ENCODE data around the gene SEMA4B. TPM values are rescaled to one million over a fixed set of nuclear protein-coding genes. Genes with fewer than 3 reads are reported as not detected.
A peak's percentile ranks its signal among the peaks of the same experiment; 100 is the strongest.

SEMA4B gene
- total and polyA plus RNA-seq, 10 donors, result 16.4 to 90.0 (median 74.0) TPM

GRCh38 chr15:90214553-90215196 is 13.5 kb downstream of the SEMA4B start:
- peaks cover 0 to 69% (median 11%) of the 10 kb centered on the region in 6 donors for H3K36me3 ChIP-seq

GRCh38 chr15:90217671-90218394 is 16.7 kb downstream of the SEMA4B start:
- H3K27me3 ChIP-seq (replicated peaks in 1 of 7), result no peaks in the 10 kb centered on the region
- peaks cover 15 to 89% (median 61%) of the 10 kb centered on the region in 6 donors for H3K4me1 ChIP-seq
- intact Hi-C loops (cut with DNase I; ENCODE audit: low total_unique reads), result no loop called here
- no peak for DNase-seq
- H3K27ac ChIP-seq, result peak overlapping the region in 4 of 8 donors; percentile 15 to 74 (median 40)
- peak in 1 of 3 donors; percentile 12 for TF ChIP-seq POLR2AphosphoS5 (IDR thresholded peaks at IDR 0.05)
- no peak for TF ChIP-seq POLR2A (IDR thresholded peaks at IDR 0.05)
- no peak for TF ChIP-seq CTCF (IDR thresholded peaks at IDR 0.05 in 8 of 11, conservative IDR thresholded peaks at IDR 0.05 in 3 of 11)
- peaks cover 0 to 80% (median 18%) of the 10 kb centered on the region in 6 donors for H3K36me3 ChIP-seq
- no peaks in the 10 kb centered on the region for H3K9me3 ChIP-seq
- H3K4me3 ChIP-seq, result no peak overlapping the region
- 73 to 97% (median 86%) methylated on average over 9 of the region's 9 CpGs for WGBS, 5 donors

More at GRCh38 chr15:90214553-90215196, 13.5 kb downstream of the SEMA4B start:
- peaks cover 40 to 100% (median 78%) of the 10 kb centered on the region in 6 donors for H3K4me1 ChIP-seq
- peak overlapping the region in 7 of 8 donors; percentile 43 to 86 (median 69) for H3K27ac ChIP-seq
- 60 to 70% (median 64%) methylated on average over 8 of the region's 8 CpGs for WGBS, 5 donors
- no peaks in the 10 kb centered on the region for H3K27me3 ChIP-seq (replicated peaks in 1 of 7)
- no peaks in the 10 kb centered on the region for H3K9me3 ChIP-seq
- no peak overlapping the region for H3K4me3 ChIP-seq
- peak in 1 of 3 donors; percentile 57 for TF ChIP-seq POLR2AphosphoS5 (IDR thresholded peaks at IDR 0.05)
- no peak for TF ChIP-seq POLR2A (IDR thresholded peaks at IDR 0.05)
- TF ChIP-seq CTCF (IDR thresholded peaks at IDR 0.05 in 8 of 11, conservative IDR thresholded peaks at IDR 0.05 in 3 of 11), result peak in 4 of 11 experiments; percentile 10 to 27 (median 15)
- intact Hi-C loops (cut with DNase I; ENCODE audit: low total_unique reads), result no loop called here
- DNase-seq, result no peak

GRCh38 chr15:90219421-90220141 is 18.5 kb downstream of the SEMA4B start:
- intact Hi-C loops (cut with DNase I; ENCODE audit: low total_unique reads), result no loop called here
- WGBS, 5 donors, result 60 to 65% (median 63%) methylated on average over 13 to 17 of the region's 17 CpGs
- H3K36me3 ChIP-seq, result peaks cover 0 to 97% (median 35%) of the 10 kb centered on the region in 6 donors
- no peaks in the 10 kb centered on the region for H3K27me3 ChIP-seq (replicated peaks in 1 of 7)
- peaks cover 4 to 85% (median 52%) of the 10 kb centered on the region in 6 donors for H3K4me1 ChIP-seq
- TF ChIP-seq POLR2AphosphoS5 (IDR thresholded peaks at IDR 0.05), result peak in 2 of 3 donors; percentile 26 to 64
- no peak for TF ChIP-seq POLR2A (IDR thresholded peaks at IDR 0.05)
- TF ChIP-seq CTCF (IDR thresholded peaks at IDR 0.05 in 8 of 11, conservative IDR thresholded peaks at IDR 0.05 in 3 of 11), result peak; percentile 36 to 85 (median 67)
- peak; percentile 88 for DNase-seq
- no peaks in the 10 kb centered on the region for H3K9me3 ChIP-seq
- peak overlapping the region in 3 of 8 donors; percentile 27 to 74 (median 37) for H3K27ac ChIP-seq
- H3K4me3 ChIP-seq, result no peak overlapping the region
